ENCODE data around the gene ARHGAP15.

ARHGAP15 gene

DNA sequence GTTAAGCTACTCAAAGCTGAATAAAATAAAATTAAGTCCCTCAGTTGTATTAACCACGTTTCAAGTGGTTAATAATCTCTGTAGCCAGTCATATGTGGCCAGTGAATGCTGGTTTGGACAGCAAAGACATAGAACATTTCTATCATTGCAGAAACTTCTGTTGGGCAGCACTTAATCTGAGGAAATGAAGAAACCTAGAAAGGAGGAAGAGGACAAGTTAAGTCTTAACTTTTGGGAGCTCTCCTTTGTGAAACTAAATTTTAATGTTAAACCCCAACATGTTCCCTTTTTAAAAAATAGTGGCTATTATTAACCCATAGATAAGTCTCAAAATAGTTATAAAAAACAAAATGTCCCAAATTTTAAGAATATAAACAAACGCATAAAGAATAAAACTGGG, 421.3 kb downstream of the ARHGAP15 start:
- H3K4me3 ChIP-seq (replicated peaks in 1 of 2; ENCODE audit: low read depth in 2 of 2, low read length in 2 of 2) = no peak overlapping the region
- no peak for DNase-seq (ENCODE audit: low read depth in 2 of 2)
- TF ChIP-seq, protein P1, sequence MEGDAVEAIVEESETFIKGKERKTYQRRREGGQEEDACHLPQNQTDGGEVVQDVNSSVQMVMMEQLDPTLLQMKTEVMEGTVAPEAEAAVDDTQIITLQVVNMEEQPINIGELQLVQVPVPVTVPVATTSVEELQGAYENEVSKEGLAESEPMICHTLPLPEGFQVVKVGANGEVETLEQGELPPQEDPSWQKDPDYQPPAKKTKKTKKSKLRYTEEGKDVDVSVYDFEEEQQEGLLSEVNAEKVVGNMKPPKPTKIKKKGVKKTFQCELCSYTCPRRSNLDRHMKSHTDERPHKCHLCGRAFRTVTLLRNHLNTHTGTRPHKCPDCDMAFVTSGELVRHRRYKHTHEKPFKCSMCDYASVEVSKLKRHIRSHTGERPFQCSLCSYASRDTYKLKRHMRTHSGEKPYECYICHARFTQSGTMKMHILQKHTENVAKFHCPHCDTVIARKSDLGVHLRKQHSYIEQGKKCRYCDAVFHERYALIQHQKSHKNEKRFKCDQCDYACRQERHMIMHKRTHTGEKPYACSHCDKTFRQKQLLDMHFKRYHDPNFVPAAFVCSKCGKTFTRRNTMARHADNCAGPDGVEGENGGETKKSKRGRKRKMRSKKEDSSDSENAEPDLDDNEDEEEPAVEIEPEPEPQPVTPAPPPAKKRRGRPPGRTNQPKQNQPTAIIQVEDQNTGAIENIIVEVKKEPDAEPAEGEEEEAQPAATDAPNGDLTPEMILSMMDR (IDR thresholded peaks at IDR 0.05; ENCODE audit: low read depth, low read length) = no peak

DNA sequence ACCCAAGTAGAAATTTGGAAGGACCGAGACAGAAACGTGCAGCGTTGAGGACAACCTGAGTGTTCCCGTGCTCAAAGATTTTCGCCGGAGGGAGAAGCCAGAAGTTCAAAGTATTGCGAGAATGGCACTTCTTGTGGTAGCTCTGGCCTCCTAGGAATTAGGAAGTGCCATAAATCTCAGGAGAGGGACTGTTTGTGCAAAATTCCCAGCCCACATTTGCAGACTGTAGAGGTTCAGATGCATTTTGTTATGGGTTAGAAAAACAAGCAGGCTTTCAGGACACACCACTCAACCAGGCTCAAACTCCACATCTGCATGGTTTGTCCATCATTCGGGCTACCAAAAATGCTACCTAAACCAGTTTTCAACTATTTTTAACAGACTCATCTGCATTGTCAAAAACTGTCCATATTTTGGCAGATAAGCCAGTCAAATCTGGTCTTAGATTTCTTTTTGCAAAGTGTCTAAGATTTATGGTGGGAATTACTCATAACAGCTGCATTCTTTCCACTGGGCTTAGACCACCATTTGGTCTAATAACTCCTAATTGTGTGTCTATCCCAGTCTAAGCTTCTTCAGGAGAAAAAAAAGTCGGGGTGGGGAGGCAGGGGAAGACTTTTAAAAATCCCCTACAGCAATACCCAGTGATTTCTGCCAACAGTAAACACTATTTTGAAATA, 422.9 kb downstream of the ARHGAP15 start:
- TF ChIP-seq, protein P1 (IDR thresholded peaks at IDR 0.05; ENCODE audit: low read depth, low read length) = no peak
- no peak overlapping the region for H3K4me3 ChIP-seq (replicated peaks in 1 of 2; ENCODE audit: low read depth in 2 of 2, low read length in 2 of 2)
- DNase-seq (ENCODE audit: low read depth in 2 of 2) = no peak

DNA sequence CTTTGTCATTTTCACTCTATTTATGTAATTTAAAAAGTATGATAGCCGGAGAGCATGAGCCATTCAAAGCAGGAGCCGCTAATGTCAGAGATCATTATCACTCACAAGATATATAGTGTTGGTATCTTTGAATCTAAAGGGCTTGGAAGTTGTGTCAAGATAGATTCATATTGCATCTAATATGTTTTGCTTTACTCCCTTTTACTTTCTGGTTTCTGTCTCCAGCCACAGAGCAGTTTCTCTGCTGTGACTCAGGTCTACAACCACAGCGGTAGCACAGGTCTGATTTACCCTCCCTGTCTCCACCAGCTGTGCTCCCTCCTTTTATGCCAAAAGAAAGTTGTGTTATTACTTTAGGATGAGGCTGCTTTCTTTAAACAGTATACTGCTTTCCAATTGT, 424.0 kb downstream of the ARHGAP15 start:
- TF ChIP-seq, protein P1 (IDR thresholded peaks at IDR 0.05; ENCODE audit: low read depth, low read length) = no peak
- no peak for DNase-seq (ENCODE audit: low read depth in 2 of 2)
- H3K4me3 ChIP-seq (replicated peaks in 1 of 2; ENCODE audit: low read depth in 2 of 2, low read length in 2 of 2) = no peak overlapping the region

DNA sequence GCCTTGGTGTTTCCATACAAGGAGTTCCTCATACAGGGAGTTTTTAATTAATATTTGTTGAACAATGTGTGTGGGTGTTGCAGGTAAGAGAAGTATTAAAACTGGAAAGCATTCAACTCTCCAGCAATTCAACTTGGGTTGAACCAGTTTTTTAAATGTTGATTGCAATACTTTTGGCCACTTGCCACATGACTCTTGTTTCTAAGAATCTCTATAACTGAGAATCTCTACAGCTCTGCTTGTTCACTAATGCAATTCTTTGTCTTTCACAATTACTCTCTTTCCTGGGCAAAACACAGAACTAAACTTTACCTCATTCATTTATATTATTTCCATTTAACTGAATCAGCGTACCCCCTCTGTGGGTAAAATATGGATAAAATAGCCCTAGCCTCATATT, 429.4 kb downstream of the ARHGAP15 start:
- no peak overlapping the region for H3K4me3 ChIP-seq (replicated peaks in 1 of 2; ENCODE audit: low read depth in 2 of 2, low read length in 2 of 2)
- TF ChIP-seq, protein P1 (IDR thresholded peaks at IDR 0.05; ENCODE audit: low read depth, low read length) = no peak
- DNase-seq (ENCODE audit: low read depth in 2 of 2) = peak; percentile 79 to 84

DNA sequence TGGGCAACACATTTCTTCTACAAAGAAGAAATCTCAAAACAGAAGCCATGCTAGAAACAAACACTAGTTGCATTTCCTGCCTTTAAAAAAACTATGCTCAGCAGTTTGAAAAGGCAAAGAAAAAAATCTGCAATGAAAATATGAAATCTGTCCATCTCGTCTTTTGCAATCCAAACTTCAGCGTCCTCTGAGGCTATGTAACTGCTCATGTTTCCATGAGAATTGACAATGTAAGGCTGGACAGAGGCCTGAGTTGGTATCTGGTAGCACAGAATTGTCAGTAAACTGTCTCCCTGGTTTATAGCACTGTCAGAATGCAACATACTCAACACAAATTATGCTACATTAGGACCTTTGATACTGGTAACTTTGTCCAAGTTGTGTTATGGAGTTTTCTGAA, 429.9 kb downstream of the ARHGAP15 start:
- DNase-seq (ENCODE audit: low read depth in 2 of 2) = peak in 1 of 2 donors; percentile 5
- H3K4me3 ChIP-seq (replicated peaks in 1 of 2; ENCODE audit: low read depth in 2 of 2, low read length in 2 of 2) = no peak overlapping the region
- TF ChIP-seq, protein P1 (IDR thresholded peaks at IDR 0.05; ENCODE audit: low read depth, low read length) = no peak

DNA sequence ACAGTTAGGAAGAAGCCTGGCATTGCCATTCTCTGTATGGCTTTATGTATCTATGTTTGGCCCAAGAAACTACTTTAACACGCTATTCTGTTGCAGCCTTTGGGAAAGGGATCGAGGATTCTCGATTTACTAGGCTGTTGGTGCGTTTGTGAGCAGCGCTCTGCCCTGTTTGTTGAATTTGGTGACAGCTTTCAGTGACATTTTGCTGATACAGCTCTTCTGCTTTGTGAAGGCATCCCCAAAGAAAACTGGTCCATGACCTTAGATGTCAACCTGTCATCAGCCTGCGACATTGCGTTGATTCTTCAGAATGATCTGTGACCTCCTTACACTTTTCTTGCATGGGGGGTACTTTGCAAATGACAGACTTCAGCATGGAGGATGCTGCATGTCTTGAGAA, 431.5 kb downstream of the ARHGAP15 start:
- no peak for DNase-seq (ENCODE audit: low read depth in 2 of 2)
- TF ChIP-seq, protein P1 (IDR thresholded peaks at IDR 0.05; ENCODE audit: low read depth, low read length) = no peak
- H3K4me3 ChIP-seq (replicated peaks in 1 of 2; ENCODE audit: low read depth in 2 of 2, low read length in 2 of 2) = no peak overlapping the region

DNA sequence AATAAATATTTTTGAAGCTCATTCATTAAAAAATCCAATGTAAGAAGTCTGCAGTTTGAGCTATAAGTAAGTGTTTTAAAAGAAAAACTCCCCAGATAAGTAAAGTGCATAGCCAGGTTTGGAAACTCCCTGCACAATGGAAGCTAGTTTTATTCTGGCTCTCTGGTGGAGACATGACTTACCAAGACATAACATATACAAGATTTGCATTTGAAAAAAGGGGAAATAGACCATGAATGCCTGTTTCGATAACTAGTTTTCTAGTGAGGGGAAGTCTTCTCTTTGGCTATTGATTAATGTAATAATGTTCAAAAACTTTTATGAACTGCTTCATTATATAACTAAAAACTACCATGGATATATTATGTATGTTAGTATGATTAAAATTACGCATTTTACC, 435.2 kb downstream of the ARHGAP15 start:
- TF ChIP-seq, protein P1 (IDR thresholded peaks at IDR 0.05; ENCODE audit: low read depth, low read length) = no peak
- DNase-seq (ENCODE audit: low read depth in 2 of 2) = no peak
- H3K4me3 ChIP-seq (replicated peaks in 1 of 2; ENCODE audit: low read depth in 2 of 2, low read length in 2 of 2) = no peak overlapping the region

All from cardiac fibroblast (primary cell).